NCI-H1048 (cell line): ENCODE results near the gene MLST8.
A peak's percentile ranks its signal among the peaks of the same experiment; 100 is the strongest.

Source experiments
- DNase-seq: peaks from one replicate; lab custom pipeline; 2025; lab: John Stamatoyannopoulos, UW

The MLST8 gene

DNA sequence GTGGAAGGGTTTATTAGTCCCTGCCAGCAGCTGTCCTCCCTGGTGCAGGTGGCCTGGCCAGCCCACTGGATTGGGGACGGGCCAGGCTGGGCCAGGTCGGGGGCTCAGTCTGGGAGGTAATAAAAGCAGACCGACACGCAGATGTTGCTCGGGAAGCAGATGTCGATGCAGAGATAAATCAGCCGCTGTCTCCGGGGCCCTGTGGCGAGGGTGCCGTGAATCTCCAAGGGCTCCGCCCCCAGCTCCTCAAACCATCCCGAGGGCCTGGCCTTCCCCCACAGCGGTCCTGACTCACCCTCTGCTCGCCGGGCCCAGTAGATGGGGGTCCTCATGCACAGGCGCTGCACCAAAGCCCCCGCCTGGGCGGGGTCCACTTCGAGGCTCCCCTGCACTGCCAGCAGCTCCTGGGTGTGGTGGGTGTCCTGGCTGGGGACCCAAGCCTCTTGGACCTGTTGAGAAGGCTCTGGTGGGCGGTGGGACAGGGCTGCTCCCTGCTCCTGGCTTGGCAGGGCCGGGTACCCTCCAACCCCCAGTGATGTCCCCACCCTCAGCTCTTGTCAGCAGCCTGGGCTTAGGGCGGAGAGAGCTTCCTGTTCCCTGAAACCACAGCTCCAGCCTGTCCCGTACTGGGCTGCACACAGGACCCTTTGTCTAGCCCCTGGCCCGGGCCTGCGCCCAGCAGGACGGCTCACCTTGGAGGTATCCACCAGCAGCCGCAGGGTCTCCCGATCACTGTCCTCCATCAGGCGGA lies 4.2 kb downstream of the MLST8 start:
- DNase-seq = no peak

DNA sequence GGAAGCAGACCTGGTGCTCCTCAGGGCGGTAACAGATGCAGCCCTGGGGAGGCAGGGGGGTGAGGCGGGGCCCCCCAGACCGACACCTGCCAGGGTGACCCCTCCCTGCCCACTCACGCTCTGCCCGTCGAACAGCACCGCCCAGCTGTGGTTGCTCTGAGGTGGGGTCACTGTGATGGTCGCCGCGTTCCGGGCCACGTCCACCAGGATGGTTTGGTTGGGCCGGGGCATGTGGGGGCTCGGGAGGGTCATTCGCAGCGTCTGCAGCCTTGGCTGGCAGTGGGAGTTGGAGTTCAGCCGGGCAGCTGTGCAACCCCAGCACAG lies 4.7 kb downstream of the MLST8 start:
- DNase-seq = no peak

DNA sequence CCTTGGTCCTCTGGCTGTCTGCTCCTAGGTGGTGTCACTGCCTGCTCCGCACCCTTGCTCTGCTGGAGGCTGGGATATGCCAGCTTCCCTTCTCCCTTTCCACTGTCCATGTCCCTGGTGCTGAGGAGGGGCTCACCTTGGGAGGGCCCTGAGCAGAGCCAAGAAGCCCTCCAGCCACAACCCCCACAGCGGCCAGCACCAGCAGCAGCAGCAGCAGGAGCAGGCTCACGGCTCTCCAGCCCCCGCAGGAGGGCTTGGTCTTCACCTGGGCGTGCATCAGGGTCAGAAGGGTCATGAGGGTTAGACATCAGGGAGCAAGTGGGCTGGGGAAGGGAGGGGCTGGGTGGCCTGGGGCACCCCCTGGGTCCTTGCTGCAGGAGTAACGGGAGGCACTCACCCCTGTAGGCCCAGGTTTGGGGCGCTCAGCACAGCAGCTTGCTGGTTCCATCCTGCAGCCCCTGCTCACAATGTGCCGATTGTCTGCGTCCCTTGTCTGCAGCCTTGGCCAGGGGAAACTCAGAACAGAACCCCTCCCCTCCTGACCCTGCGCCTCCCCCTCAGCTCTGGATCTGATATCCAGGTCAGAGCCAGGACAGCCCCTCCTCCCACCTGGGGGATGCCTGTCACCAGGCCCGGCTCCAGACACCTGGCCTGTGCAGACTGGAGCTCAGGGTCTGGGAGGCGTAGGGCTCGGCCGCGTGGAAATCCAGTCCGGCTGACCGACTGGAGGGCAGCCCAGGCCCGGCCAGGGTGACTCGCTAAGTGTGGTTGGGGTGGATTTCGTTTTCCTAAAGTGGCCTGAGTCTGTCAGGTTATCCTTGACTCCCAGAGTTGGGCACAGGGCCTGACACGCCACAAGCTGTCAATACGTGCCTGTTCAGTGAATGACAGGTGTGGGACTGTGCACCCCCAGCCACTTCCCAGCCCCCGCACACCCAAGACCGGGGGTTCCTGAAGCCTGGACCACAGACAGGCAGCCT lies 5.4 kb downstream of the MLST8 start, which contains the start of gene BRICD5:
Gene BRICD5 (minus strand): TSS at position 478 of the 980 bp plus-strand sequence. CDS start 30 bp downstream, at position 448.
- DNase-seq = no peak

DNA sequence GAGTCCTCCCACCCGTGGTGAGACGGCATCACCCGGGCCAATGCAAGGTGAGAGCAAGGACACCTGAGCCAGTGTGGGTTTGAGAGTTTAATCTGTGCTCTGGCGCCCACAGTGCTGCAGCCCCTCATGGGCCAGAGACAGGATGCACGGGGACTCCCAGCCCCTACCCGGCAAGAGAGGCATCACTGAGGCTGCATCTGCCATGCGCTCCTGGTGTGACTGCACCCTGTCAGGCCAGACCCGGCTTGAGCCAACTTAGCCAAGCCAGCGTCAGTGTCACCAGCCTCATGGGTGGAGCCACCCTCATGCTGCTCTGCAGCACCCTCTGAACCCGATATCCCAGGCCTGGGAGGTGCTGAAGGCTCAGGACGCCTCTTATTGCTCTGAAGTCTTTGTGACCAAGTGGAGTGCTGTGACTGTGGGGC lies 6.7 kb downstream of the MLST8 start:
- DNase-seq = no peak

DNA sequence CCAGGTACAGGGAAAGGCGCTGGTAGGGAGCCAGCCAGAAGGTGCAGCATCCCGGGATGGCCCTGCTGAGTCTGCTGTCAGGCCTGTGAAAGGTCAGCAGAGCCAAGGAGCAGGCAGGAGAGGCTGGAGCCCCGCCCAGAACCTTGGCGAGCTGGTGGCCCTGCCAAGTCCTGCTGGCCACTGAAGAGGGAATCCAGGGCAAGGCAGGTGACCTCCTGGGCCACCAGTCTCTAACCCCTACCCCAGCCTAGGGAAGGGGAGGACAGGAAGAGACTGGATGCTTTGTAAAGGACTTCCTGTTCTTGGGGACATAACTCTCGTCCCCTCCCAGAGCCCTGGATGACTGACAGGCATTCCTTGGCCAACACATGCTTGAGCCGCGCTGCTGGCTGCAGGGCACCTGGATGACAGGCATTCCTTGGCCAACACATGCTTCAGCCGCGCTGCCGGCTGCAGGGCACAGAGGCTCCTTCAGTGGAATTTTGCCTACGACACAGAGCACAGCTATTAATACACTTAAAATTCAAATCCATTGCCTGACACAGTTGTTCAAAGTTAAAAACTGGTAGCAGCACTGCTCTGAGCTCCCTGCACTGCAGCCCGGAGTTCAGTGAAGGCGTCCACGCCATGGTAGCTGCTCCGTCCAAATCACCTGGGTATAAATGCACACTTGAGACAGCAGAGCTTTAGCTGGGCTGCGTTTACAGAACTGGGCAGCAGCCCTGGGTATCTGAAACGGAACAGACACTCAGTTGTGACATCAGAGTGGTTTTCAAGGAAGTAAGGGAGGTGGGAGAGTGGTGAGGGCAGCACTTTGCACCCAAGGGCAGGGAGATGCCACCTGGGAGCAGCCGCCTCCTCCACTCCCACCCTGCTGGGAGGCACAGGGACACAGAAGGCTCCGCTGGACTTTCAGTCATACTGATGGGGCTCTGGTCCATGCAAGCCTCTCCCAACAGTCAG lies 7.4 kb downstream of the MLST8 start:
- DNase-seq = no peak

DNA sequence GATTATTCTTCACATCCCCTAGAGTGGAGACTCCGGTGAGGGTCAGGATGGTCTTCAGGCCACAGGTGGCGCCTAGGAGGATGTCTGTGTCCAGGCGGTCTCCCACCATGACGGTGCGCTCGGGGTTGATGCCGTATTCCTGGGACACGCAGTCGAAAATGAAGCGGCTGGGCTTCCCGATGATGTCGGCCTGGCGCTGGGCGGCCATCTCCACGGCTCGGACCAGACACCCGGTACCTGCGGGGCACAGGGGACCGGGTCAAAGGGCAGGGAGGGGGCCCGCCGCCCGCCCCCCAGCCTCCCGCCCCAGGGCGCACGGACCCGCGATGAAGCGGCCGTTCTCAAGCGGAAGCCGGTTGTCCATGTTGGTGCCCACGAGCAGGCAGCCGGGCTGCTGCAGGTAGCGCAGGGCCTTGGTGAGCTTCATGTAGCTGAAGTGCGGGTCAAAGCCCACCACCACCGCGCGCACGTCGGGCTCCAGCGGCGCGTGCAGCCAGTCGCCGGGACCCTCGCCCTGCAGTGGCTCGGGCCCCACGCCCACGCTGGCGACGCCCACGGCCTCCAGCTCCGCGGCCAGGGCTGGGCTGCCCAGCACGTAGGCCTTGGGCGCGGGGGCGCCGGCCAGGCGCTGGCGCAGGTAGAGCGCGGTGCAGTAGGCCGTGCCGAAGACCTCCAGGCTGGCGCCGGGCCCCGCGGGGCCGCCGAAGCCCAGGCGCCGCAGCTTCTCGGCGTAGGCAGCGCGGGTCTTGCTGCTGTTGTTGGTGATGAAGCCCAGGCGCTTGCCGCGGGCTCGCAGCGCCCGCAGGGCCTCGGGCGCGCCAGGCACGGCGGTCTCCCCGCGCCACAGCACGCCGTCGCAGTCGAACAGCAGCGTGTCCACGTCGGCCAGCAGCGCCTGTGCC lies 8.8 kb downstream of the MLST8 start:
- no peak for DNase-seq

DNA sequence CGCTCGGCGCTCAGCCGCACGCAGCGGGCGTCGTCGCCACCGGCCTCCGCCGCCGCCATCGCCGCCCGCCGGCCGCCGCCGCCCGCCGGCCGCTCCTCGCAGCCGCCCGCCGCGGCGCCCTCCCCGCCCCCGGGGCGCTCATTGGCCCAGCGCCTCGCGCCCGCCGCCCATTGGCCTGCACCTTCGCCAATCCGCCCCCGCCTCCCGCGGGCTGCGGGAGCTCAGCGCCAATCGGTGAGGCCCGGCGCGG lies 9.4 kb downstream of the MLST8 start, which contains the start of gene PGP:
Gene PGP (minus strand): TSS at position 122 of the 250 bp plus-strand sequence. CDS start 63 bp downstream, at position 59.
- no peak for DNase-seq

DNA sequence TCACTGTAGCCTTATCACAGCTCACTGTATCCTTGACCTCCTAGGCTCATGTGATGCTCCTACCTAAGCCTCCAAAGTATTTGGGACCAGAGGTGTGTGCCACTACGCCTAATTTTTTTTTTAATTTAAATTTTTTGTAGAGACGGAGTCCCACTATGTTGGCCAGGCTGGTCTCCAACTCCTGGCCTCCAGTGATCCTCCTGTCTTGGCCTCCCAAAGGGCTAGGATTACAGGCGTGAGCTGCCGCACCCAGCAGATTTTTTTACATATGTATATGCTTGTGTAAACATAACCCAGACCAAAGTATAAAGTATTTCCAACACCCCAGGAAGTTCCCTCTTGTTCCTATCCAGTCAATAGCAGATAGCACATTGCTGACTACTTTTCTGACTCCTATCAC lies 11.1 kb downstream of the MLST8 start:
- no peak for DNase-seq

DNA sequence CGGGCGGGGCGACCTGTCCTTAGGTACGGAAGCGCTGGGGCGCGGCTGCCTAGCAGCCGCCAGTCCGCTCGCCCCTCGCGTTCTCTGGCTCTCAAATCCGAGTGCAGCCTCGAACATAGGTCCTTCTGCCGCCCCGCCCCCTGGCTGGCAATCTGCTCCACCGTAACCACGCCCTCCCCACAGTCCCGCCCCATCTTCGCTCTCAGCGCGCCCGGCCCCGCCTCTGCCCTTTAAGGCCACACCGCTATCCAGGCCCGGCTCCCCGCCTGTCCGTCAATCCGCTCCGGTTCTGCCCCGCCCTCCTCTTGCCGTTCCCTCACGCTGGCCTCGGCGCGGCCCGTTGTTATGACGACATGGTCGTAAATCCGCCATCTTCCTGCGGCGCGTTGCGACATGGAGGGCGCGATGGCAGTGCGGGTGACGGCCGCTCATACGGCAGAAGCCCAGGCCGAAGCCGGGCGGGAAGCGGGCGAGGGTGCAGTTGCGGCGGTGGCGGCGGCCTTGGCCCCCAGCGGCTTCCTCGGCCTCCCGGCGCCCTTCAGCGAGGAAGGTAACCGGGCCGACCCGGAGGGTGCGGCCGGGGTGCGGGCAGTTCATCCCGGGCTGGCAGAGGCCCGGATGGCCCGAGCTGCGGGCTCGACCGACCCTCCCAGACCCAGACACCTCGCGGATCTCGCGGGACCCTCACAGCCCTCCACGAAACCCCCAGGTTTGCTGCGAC lies 18.1 kb downstream of the MLST8 start, which contains the start of gene E4F1:
Gene E4F1 (plus strand): TSS at position 371 of the 721 bp plus-strand sequence. CDS start 23 bp downstream, at position 394.
- peak; percentile 81 for DNase-seq

DNA sequence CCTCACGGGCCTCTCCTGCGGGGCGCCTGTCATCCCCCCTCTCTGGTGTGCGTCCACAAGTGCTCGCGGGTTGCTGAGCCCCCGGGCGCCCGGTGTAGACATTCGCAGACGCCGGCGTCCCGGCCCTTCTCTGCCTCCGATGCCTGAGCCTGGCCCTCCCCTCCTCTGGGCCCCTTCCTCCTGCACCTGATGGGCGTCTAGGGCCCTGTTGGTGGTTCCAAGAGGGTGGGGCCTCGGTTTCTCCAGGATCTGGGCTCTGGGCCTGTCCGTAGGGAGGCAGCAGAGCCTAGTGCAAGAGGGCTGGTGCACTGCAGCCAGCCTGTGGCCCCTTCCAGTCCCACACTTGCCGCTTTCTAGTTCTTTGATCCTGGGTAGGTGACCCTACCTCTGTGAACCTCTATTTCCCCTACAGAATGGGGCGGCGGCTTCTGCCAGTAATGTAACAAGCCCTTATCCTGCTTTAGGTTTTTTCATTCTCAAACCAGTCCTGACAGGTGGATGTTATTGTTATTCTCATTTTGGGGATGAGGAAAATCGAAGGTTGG lies 18.8 kb downstream of the MLST8 start:
- no peak for DNase-seq

DNA sequence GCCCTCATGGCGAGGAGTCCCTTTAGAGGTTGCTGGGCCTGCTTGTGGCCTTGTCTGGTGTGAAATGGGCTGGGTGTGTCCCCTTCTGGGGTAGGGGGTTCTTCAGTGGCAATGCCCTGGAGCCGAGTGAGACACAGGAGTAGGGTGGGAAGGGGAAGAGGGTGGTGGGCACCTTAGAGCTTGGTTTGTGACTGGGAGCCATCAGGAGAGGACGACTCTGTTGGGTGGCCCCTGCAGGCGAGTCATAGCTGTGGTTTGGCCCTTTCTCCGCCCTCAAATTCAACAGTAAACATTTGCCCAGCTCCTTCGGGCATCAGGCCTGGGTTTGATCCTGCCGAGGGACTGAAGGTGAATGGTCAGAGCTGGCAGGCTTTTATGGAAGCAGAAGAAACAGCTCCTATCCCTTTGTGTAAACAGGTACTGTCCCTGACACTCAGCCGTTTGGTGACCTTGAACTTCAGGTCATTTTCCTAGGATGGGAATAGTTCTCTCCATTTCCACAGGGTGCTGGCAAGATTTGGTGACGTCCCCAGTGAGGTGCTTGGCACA lies 21.1 kb downstream of the MLST8 start:
- DNase-seq = no peak

DNA sequence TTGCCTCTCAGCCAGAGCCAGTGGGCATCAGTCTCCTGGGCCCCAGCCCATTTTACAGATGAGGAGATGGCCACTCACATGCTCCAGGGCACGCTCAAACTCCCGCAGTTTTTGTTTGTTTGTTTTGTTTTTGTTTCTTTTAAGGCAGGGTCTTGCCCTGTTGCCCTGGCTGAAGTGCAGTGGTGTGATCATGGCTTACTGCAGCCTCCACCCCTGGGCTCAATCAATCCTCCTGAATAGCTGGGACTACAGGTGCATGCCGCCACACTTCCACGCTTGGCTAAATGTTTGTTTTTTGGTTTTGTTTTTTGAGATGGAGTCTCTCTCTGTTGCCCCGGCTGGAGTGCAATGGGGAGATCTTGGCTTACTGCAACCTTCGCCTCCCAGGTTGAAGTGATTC lies 21.7 kb downstream of the MLST8 start:
- DNase-seq = no peak

DNA sequence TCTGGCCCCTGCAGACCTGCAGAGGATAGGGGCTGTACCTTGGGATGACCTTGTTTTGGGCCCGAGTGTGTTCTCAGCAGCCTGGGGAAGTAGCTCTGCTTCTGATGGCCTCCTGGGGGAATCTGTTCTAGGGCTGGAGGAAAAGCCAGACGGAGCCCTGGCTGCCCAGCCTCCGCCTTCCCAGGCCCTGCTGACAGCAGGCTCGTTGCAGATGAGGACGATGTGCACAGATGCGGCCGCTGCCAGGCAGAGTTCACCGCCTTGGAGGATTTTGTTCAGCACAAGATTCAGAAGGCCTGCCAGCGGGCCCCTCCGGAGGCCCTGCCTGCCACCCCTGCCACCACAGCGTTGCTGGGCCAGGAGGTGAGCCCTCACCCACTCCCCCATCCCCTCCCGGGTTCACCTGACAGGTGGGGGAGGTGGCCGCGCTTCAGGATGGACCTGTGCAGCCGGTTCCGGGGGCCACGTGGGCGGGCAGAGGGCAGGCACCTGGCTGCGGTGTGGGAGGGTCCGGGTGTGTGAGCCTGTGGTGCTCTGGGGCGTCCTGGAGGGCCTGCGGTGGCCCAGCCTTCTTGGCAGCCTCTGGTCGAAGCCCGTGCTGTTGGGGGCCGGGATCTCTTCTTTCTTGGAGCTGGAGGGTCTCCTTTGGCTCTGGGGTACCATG lies 23.0 kb downstream of the MLST8 start:
- DNase-seq = no peak

DNA sequence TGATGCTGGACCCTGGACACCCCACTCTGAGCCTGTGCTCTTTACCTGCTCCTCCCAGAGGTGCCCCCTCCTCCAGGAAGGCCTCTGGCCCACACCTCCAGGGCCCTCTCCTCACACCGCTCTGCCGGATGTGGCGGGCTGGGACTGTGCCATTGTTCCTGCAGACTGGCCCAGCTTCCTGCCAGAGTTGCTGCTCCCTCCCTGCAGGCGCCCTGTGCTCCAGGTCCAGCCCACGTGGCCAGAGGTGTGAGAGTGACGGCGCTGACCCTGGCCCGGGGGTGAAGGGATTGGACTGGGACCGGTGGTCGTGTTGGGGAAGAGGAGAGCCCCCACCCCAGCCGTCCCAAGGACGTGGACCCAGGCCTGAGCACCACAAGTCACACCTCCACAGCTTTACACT lies 23.8 kb downstream of the MLST8 start:
- DNase-seq = no peak

DNA sequence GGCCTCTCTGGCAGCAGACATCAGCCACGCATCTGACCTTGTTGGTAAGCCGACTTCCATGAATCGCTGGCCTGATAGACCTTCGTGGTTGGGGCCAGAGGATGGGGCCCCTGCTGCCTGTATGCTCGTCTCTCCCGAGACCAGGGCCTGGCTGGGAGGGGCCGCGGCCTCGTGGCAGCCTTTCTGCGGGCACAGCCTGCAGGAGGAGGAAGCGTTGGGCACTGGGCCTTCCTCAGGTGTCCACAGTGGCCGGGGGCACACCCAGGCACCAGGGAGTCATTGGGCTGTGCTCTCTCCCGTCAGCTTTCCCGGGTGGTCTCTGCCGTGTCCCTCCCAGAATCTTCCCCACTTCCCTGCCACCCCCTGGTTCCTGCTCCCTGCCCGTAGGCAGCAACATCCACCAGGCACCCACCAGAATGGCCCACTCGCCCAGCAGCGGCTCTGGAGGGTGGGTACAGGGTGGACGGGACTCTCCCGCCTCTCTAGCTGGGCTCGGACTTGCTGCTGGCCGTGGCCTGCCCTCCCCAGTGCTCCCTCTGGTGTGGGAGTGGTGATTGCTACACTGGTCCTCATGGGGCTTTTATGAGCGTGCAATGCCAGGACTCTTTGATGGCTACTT lies 24.5 kb downstream of the MLST8 start:
- DNase-seq = no peak

DNA sequence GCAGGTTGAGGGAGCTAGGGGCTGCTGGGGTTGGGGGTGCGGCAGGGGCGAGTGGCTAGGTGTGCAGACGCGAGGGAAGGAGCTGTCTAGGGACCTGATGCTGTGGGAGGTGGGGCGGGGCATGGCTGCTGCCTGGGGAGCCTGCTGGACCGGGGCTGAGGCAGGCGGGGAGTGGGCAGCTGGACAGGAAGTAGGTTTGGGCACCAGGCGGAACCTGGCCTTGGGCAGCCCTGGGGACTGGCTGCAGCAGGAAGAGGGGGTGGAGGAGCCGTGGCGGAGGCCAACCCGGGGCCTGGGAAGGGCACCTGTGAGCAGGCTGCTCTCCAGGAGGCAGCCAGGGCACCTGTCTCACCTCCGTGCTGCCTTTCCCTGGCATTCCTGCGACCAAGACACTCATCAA lies 25.1 kb downstream of the MLST8 start:
- no peak for DNase-seq

DNA sequence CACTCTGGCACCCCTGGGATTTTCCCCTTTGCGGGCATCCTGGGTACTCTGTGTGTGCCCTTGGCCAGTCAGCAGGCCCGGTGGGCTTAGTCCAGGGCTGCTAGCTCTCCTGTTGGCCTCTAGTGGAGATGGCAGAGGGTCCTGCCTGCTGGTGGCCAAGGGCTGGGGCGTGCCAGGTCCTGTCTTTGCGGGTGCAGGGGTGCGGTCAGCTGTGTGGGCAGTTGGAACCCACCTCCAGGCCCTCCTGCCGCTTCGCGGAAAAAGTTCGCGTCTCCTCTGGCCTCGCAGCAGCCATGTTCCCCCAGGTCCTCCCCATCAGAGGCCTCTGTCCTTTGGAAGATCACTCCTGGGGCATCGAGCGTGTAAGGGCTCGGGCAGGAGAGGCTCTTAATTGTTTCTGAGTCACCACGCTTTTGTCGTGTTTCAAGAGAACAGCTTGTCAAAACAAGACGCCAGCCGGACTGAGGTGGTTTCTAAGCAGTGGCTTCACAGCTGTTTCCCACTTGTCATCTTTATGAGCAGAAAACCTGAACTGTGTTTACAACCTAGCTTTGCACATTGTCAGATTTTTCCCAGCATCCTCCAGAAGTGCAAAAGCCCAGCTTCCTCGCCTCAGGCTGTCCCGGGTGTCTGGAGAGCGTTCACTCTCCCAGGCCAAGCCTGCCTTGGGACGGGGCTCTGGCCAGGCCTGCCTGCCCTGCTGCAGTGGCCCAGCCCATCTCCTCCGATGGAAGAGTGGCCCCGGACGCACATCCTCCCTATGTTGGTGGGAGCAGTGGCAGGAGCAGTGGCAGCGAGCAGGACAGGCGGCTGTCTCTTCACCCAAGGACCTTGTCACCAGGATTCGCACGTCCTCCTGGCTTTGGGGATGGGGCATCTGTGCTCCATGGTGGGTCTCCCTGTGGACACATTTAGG lies 26.0 kb downstream of the MLST8 start:
- no peak for DNase-seq
